Breast epithelium (tissue), 3 donors: ENCODE measurements around the gene CCDC171.

Source experiments
- CTCF ChIP-seq, 3 donors: fragments of 450-650 bp; IDR thresholded peaks; one replicate each; pipeline ENCODE4 v1.5.1; 2016 to 2017; ENCODE audit warnings: antibody characterized with exemption in 3 of 3, mild to moderate bottlenecking in 3 of 3, moderate library complexity in 3 of 3
- POLR2AphosphoS5 ChIP-seq, 3 donors: sonication (generic); formaldehyde crosslinking; IDR thresholded peaks; one replicate each; pipeline ENCODE4 v1.6.1; 2017; ENCODE audit warnings: antibody characterized with exemption in 3 of 3

- TF ChIP-seq POLR2AphosphoS5 (IDR thresholded peaks at IDR 0.05) (no peak), CTCF (IDR thresholded peaks at IDR 0.05) (no peak)
Observed at GRCh38 chr9:15618540-15619331, 65.9 kb downstream of the CCDC171 start.
